Astrocyte of the spinal cord (primary cell): ENCODE results near the gene TAF3.
"Not testable (repeated sequence)": the region's sequence is repeated elsewhere in the genome, so short reads cannot be mapped to it uniquely, and the experiment has no call there.

Experiments used
- DNase-seq: peaks from one replicate; pipeline ENCODE4 v3.0.0; 2011; ENCODE audit warnings: low read depth, low spot score
- H3K4me3 ChIP-seq: 2 replicates; pipeline ENCODE4 v1.5.1; 2011; ENCODE audit warnings: low read depth, mild to moderate bottlenecking, low read length, moderate library complexity
- CTCF ChIP-seq: IDR thresholded peaks from 2 replicates; pipeline ENCODE4 v1.5.1; 2012; ENCODE audit warnings: low read depth, mild to moderate bottlenecking, low read length, inconsistent platforms
- in situ Hi-C: cut with HindIII; loops from 2 replicates; pipeline ENCODE4 v1.10.0; 2017; ENCODE audit warnings: low sequenced_read_pairs

TAF3 gene, protein sequence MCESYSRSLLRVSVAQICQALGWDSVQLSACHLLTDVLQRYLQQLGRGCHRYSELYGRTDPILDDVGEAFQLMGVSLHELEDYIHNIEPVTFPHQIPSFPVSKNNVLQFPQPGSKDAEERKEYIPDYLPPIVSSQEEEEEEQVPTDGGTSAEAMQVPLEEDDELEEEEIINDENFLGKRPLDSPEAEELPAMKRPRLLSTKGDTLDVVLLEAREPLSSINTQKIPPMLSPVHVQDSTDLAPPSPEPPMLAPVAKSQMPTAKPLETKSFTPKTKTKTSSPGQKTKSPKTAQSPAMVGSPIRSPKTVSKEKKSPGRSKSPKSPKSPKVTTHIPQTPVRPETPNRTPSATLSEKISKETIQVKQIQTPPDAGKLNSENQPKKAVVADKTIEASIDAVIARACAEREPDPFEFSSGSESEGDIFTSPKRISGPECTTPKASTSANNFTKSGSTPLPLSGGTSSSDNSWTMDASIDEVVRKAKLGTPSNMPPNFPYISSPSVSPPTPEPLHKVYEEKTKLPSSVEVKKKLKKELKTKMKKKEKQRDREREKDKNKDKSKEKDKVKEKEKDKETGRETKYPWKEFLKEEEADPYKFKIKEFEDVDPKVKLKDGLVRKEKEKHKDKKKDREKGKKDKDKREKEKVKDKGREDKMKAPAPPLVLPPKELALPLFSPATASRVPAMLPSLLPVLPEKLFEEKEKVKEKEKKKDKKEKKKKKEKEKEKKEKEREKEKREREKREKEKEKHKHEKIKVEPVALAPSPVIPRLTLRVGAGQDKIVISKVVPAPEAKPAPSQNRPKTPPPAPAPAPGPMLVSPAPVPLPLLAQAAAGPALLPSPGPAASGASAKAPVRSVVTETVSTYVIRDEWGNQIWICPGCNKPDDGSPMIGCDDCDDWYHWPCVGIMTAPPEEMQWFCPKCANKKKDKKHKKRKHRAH

GRCh38 chr10:7818295-7819120, at the start of gene TAF3:
TAF3 (plus strand) TSS chr10:7818505; CDS start chr10:7818710, 205 bp downstream.
- TF ChIP-seq CTCF, result no peak
- in situ Hi-C loops, result no loop called here
- H3K4me3 ChIP-seq, result peak within 1 kb of the TSS; percentile 89
- DNase-seq, result peak; percentile 86

DNA sequence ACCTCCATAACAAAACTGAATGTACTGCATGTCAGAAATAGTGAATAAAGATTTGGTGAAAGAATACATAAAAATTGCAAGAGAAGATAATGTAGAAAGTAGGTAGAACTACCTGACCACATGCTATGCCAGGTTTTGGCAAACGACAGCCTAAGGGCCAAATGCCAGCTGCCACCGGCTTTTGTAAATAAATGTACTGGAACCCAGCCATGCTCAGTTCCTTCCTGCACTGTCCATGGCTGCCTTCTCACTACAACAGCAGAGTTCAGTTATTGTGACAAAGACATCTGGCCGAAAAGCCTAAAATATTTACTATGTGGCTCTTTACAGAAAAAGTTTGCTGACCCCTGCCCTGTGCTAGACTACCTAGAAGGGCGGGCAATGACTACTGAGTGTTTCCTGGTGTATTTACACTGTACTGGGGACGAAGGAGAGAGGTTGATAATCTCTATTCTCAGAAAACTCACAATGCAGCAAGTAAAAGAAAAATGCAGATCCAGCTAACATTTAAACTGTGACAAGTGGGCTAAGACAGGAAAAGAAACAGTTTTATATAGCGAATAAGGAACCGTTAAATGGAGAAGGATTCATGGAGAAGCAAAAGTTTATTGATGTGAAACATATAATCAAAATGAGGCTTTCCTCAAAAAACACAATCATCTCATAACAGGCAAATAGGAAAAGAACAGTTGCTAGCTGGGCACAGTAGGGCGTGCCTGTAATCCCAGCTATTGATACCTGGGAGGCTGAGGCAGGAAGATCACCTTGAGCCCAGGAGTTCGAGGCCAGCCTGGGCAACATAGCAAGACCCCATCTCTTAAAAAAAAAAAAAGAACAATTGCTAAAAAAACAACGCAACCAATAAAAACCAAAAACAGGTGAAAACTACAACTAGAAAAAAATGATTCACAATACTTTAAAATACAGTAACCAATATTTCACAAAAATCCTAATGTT, 44.2 kb upstream of the TAF3 start:
- DNase-seq, result no peak
- in situ Hi-C loops, result no loop called here
- H3K4me3 ChIP-seq, result no peak overlapping the region
- TF ChIP-seq CTCF, result no peak

DNA sequence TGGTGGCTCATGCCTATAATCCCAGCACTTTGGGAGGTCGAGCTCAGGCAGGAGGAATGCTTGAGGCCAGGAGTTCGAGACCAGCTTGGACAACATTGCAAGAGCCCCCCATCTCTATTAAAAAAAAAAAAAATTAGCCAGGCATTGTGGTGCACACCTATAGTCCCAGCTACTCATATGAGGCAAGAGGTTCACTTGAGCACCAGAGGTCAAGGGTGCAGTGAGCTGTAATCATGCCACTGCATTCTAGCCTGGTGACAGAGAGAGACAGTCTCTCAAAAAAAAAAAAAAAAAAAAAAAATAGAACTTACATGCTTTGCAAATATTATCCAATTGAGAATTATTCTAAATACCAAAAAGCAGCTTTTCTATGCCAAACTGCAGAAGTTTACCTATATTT, 41.5 kb upstream of the TAF3 start:
- DNase-seq, result no peak
- no peak for TF ChIP-seq CTCF
- in situ Hi-C loops, result no loop called here
- H3K4me3 ChIP-seq, result no peak overlapping the region

- DNase-seq, in situ Hi-C loops, H3K4me3 ChIP-seq: not testable (repeated sequence)
Observed at GRCh38 chr10:7782194-7782593, 36.1 kb upstream of the TAF3 start.

DNA sequence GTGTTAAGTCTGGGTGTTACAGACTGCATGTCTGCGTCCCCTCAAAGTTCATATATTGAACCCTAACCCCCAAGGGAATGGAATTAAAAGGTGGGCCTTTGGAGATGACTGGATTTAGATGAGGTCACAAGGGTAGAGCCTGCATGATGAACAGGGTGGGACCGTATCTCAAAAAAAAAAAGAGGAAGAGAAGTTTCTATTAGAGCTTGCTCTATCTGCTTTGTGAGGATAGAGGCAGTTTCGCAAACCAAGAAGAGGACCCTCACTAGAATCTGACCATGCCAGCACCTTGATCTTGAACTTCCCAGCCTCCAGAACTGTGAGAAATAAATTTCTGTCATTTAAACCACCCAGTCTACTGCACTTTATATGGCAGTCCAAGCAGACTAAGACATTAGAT, 31.9 kb upstream of the TAF3 start:
- no peak for DNase-seq
- in situ Hi-C loops, result no loop called here
- peak overlapping the region; percentile 99 for H3K4me3 ChIP-seq
- TF ChIP-seq CTCF, result no peak

DNA sequence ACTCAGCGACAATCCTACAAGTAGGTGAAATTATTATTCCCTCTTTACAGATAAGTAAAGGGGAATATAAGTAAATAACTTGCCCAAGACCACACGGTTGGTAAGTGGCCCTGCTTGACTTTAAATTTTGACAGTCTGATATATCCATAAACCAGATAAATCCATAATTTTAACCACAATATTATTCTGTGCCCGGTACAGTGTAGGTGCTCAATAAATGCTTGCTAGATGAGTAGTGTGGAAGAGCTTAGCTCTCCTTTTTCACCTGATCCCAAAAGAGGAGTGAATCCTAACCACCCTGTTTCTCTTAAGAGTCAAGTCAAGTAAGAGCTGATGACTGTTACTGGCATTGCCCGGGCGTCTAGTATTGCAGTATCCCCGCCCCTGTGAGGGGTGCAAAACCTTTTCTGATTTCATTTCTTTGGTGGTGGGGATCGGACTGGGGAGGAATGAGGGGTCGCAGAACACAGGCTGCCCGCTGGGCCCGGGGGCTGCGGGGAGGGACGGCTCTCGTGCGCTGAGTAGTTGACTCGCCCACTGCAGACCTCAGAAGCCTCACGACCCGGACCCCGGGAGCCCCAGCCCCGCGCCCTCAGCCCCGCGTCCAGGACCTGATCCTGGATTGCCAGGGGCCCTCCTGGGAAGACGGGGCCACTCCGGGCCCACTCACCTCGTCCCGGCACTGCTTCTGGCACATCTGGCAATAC, 31.0 kb upstream of the TAF3 start:
- H3K4me3 ChIP-seq, result peak overlapping the region; percentile 99
- no peak for TF ChIP-seq CTCF
- in situ Hi-C loops, result no loop called here
- peak; percentile 19 for DNase-seq
